Stimulated activated CD8-positive, alpha-beta memory T cell treated with anti-CD3 and anti-CD28 coated beads, Interleukin-12 subunit alpha, Interleukin-12 subunit beta, amount 100 ng/mL, for 1 hour (primary cell): ENCODE measurements around the gene TMEM132E.

ENCODE experiments used
- DNase-seq: peaks from one replicate; pipeline ENCODE4 v3.0.0-alpha.2; 2020; ENCODE audit warnings: low read depth

Gene TMEM132E

DNA sequence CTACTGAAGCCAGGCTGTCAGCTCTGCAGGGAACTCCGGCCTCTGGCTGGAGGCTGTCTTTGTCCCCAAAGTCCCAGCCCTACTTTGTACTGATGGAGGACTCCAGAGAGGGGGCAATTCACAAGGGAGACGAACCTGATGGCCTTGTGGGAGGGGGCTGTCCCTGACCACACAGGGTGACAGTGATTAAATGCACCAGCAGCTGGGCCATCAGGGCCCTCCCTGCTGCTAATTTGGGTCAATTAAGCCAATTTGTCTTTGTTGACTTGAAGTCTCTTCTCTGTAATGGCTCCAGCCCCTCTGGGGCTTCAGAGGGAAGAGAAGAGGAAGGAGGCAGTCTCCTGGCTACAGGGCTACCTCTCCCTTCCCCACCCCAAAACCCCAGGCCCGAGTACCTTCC, 22.0 kb downstream of the TMEM132E start:
- no peak for DNase-seq

DNA sequence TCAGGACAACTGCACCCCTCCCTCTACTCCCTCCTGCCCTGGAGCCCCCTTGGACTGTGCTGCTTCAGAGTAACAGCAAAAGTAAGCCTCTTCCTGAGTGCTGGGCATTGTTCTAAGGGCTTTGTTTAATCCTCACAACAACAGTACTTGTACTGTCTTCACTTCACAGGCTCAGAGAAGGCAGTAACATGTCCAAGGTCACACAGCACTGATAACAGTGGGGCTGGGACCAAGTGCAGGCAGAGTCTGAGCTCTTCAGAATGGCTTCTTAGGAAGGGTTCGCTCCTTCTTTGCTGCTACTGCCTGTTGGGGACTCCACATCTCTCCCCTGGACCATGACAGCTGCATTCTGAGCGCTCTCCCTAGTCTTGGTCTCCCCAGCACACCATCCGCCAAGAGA, 24.6 kb downstream of the TMEM132E start:
- DNase-seq = no peak

DNA sequence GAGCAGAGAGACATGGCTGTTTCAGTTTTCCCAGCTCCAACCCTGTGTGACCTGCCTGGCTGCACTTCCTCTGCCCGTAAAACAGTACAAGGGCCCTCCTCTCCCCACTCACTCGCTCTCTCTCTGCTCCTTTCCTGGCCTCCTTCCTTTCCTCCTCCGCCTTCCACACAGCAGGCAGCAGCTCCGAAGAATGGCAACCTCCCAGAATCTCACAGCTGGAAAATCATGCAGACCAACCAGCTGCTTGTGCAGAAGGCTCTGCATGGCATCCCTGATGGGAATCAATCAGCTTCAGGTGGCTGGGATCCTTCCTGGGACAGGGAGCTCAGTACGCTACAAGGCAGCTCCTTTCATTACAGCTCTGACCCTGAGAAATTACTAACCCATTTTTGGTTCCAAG, 27.4 kb downstream of the TMEM132E start:
- no peak for DNase-seq

DNA sequence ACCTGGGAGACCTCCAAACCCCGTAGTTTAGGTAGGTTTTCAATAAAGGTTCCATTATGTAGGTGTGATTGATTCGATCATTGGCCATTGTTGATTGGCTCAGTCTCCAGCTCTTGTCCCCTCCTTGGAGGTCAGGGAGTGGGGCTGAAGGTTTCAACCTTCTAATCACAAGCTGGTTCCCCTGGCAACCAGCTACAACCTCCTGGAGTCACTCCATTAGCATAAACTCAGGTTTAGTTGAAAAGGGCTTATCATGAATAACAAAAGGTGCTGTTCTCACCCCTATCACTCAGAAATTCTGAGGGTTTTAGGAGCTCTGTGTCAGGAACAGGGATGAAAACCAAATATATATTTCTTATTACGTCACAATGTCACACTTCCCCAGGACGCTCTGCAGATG, 28.5 kb downstream of the TMEM132E start:
- no peak for DNase-seq

DNA sequence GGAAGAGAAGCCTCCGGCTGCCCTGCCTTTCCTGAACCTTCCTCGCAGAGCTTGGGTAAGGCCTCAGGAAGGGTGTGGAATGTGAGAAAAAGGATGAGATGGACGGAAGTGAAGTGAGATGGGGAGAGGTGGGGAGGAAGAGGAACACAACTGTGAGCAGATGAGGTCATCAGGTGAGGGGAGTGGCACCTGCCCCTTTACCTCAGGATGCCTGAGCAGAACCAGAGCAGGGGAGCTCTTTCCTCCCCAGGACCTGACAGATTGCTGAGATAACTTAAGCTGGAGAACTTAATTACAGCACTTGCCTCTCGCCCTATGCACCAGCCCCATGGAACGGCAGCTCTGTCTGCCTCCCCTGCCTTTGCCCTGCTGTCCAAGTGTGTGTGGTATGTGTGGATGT, 29.8 kb downstream of the TMEM132E start:
- no peak for DNase-seq

DNA sequence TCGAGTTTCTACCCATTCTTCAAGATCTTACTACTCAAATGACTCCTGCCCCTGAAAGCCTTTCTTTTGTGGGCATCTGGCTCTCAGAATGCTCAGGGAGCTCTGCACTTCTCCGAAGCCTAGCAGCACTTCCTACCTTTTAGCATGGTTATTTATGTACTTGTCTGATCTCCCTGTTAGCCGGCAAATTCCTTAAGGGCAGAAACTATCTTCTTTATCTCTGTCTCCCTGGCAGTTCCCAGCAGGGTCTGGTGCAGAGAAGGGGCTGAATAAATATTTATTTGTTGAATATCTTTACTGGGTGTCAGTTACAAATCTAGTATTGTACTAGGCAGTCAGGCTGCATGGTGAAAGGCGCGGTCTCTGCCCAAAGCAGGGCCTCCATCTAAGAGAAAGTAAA, 30.7 kb downstream of the TMEM132E start:
- DNase-seq = no peak

DNA sequence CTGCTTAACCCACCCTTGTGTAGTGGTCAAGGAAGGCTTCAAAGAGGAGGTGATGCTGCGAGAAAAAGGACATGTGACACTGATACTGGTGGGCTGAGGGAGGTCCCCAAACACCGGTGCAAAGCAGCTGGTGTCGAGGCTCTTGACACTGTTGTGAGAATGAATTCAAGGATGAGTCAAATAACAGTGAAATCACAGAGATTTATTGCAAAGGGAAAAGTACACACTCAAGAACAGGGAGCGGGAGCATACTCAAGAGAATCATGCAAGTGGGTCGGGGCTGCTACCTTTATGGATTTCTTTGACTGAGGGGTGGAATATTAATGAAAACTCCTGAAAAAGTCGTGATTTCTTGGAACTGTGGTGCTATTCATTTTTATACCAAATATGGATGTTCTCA, 31.1 kb downstream of the TMEM132E start:
- DNase-seq = no peak

DNA sequence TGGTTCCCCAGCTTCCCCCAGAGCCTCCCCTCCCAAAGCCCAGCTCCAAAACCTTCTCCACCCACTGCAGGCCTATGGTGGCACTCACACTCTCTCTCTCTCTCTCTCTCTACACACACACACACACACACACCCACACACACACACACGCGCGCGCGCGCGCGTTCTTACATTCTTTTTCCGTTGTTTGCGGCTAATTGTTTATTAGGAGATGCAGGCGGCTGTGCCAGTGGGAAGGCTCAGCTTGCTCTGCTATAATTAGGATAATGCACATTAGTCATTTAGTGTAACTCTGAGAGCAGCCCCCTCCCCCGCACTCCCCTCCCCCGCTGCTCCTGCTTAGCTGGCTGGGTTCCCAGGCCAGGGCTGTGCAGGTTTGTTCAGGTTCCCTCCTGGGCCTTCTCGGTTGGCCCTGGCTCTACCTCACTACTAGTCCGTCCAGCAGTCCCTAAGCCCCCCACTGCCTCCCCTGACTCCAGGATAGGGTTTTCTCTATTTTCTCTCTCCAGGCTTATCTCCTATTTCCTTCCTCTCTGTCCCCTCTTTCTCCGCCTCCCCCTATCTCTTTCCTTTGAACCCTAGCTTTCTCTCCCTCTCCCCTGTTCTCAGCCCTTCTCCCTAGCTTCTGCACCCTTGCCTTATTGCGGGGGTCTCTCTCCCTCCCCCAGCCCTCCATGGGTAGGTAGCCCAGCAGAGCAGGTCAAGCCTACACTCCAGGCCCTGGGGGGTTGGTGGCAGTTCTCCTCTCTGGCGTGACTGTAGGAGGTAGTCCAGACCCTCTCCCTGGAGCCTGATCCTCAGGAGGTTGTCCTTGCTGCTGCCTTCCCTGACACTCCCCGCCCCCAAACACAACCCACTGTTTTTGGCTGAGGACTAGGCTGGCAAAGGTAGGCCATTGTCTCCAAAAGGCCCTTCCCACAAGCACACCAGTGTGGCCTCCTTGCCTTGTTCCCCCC, 34.0 kb downstream of the TMEM132E start:
- no peak for DNase-seq

DNA sequence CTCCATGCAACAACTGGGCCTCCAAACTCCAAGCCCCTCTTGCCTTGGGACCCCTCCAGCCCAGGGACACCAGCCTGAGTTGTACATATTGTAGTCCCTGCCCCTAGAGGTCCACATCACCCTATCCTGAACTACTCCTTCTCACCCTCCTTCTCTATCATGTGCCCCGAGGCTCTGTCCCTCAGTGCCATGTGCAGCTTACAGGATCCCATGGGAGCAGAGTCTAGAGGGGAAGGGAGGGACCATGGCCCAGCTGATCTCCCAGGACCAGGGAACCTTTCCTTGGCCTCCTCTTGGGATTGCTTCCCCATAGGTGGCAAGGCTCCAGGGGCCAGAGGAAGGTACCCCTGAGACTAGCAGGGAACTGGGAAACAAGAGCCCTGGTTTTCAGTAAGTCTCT, 35.3 kb downstream of the TMEM132E start:
- no peak for DNase-seq

DNA sequence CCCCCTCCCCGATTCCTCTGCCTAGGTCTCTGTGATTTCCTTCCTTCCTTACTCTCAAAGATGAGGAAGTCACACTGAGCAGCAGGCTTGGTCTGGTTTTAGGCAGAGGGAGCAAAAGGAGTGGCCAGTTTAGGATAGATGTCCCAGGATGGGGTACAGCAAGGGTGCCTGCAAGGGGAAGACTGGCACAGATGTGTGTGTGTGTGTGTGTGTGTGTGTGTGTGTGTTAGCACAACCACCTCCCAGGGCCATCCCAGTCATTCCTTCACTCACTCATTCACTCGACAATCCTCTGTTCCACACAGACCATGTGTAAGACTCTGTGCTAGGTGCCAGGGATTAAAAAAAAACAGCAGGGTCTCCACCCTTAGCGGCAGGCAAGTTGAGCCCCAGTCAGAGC, 35.9 kb downstream of the TMEM132E start:
- no peak for DNase-seq

DNA sequence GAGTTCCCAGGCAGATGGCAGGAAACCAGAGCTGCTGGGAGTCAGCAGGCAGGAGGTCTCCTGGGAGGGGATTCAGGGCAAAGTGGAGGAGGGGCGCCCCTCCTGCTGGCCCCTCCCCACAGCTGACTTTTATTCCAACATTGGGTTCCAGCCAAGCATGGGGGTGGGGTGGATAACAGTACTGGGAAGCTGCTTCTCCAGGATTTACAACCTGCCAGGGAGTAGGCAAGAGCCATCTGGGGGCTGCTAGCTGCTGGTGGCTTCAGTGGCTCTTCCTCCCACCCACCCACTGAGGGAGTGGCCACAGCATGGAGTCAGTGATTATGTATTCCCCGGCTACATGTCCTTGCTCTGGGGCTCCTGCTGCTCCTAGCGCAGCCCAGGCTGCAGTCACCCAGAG, 36.8 kb downstream of the TMEM132E start:
- DNase-seq = no peak

DNA sequence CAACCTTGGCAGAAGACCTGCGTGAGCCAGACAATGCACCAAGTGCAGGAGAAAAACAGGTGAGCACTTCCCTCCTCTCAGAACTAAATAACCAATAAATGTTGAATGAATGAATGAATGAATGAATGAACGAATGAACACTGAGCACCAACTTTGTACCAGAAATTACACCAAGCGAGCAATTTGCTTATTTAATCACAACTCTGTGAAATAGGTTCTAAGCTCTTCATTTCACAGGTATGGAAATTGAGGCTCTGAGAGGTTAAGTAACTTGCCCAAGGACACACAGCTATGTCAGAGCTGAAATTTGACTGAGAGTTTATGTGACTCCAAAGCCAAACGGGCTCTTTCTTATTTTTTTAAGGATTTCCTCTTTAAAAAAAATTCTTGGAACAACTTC, 38.0 kb downstream of the TMEM132E start:
- no peak for DNase-seq

DNA sequence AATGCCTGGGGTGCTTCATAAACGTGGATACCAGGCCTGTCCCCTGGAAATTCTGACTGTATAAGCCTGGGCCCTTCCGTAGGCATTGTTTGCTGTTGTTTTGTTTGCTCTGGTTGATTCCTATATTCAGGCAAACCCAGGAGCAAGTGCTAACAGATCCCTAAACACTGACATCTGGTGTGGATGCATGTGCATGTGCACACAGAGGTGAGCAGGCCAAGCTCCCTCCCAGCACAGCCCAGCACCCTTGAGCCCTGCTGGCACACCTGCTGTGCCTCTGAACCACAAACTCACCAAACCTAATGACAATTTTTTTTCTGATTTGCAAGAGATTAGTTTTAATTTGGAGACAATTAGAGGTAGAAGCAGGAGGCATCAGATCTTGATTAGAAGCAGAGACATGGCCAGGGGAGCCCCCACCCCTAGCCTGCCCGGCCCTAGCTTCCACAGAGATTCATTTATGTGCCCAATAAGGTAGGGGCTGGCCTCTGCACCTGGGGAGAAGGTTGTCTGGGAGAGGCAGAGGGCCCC, 40.4 kb downstream of the TMEM132E start:
- no peak for DNase-seq

DNA sequence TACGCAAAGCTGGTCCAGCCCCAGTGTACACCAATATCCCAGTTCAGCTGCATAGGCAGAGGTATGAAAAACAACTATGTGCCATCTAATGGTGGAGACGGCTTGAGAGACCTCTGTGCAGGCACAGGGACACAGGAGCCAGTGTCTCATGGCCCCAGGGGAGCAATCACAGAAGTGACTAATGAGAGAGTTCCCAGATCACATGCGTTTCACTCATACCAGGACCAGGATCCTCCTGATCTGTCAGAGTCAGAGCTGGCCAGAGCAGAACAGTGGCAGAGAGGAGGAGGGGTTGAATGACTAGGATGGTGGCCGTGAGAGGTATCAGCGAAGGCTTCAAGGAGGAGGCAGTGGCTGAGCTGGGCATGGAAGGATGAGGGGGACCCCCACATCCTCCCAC, 41.1 kb downstream of the TMEM132E start:
- no peak for DNase-seq

DNA sequence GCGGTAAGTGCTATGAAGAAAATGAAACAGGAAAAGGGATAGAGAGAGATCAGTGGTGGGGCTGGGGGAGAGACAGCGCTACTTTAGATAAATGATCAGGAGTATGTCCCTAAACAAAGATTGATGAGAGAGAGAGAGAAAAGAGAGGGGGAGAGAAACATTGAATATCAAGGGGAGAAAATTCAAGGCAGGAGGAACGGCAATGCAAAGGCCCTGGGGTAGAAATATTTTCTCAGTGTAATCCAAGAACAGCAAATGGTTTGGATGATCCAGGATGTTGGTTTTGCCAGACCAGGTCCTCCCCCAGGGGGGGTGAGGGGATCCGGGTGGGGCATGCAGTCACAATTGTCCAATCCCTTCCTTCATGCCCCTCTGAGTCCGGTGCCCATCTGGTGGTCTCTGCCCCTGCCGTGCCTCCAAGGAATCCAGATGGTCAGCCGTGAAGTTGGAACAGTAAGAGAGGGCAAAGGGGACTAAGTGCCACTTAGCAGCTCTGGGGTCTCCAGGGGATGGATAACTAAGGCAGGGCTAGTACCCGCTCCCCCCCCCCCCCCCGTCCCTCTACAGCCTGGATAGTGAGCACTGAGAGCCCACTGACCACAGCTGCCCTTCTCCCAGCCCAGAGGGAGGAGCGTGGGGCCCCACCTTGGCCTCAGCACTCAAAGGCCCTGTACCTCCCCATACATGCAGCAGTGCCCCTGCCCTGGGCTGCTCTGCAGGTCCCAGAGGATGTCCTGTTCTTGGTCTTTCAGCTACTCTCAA, 43.7 kb downstream of the TMEM132E start:
- DNase-seq = no peak

DNA sequence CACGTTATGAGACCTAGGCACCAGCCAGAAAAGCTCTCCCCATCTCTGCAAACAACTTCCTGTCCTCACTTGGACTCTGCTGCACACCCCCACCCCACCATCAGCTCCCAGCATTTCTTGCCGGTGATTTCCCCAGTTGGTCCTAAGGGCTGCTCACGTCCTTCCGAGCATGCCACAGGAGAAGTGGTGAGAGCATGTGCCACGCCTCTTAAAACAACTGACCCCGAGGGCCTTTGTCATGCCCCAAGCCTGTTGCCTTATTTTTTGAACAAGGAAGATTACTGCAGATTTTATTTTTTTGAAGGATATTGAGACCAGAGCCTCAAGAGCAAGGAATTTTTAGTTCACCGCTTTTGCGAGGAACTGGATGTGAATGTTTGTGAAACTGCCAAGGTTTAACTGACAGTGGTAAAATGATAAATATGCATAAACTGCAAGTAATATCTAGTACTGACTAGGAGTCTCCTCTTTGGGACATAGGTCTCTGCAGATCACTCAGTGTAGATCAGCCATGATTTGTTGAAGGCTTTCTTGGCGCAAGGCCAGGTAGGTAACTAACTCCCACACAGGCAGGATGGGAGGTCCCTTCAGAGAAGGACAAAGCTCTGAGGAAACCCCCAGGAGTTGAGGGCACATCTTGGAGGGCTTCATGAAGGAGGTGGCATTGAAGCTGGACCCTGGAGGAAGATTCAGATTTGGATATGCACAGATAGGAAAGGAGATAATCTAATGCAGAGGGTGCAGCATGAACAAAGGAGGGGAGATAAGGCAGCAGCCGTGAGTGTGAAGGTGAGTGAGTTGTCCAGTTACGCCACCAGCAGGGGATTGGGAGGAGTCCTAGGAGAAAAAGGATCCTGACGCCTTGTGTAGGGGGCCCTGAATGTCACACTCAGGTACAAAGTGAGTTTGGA, 44.7 kb downstream of the TMEM132E start:
- no peak for DNase-seq

DNA sequence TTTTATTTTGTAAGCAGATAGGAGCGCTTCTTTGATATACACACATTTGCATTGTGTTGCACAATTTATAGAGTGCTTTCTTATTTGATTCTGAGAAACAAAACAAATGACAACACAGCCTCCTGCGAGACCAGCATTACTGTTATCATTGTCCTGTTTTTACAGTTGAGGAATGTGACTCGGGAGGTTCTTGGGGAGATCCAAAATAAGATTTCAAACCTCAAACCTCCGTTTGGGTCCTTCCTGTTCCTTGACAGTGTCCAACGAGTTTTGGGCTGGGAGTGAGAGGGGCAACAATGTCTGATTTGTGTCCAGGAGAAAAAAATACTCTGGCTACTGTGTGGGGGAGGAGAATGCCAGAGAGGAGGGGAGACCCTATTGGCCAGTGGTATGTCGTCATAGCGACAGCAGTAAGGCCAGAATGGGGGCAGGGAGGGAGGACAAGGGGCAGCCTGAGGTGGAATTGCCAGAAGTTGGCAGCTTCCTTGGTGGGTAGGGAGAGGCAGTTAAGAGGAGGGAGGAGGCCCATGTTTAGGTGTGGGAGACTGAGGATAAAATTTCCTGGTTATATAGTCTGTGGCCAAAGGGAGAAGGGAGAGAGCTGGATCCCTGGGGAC, 45.5 kb downstream of the TMEM132E start:
- DNase-seq = no peak

DNA sequence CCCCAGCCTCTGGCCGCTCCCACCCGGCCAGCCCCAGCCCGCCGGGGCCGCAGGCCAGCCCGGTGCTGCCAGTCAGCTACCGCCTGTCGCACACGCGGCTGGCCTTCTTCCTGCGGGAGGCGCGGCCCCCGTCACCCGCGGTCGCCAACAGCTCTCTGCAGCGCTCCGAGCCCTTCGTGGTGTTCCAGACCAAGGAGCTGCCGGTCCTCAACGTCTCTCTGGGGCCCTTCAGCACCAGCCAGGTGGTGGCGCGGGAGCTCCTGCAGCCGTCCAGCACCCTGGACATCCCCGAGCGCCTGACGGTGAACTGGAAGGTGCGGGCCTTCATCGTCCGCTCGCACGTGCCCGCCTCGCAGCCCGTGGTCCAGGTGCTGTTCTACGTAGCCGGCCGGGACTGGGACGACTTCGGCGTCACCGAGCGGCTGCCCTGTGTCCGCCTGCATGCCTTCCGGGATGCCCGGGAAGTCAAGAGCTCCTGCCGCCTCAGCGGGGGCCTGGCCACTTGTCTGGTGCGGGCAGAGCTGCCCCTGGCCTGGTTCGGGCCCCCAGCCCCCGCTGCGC, 46.8 kb downstream of the TMEM132E start:
- no peak for DNase-seq

DNA sequence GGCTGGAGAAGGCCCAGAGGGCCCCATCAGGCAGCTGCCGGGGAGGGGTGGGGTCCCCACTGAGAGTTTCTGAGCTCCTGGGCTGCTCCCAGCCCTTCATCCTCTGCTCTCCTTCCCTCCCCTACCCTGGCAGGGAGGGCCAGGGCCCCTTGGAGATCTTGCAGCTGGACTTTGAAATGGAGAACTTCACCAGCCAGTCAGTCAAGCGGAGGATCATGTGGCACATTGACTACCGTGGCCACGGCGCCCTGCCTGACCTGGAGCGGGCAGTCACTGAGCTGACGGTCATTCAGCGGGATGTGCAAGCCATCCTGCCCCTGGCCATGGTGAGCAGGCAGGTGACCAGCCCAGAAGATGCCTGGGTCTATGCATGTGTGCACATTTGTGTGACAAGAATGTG, 49.5 kb downstream of the TMEM132E start:
- DNase-seq = no peak

DNA sequence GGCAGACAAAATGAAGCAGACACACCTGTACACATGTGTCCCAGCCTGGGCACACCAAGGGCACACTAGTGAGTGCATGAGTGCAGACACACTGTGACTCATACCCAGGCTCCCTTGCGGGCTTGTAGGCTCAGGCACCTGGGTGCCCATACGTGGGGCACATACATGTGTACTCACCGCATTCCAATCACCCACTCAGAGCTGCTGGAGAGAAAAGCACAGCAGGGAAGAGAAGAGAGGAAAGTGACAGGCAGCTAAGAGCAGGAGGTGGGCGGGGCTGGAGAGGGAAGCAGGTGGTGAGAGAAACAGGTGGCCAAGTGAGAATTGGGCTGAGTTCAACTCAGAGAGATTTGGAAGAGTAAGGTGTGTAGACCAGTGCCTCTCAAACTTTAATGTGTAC, 54.0 kb downstream of the TMEM132E start:
- no peak for DNase-seq

DNA sequence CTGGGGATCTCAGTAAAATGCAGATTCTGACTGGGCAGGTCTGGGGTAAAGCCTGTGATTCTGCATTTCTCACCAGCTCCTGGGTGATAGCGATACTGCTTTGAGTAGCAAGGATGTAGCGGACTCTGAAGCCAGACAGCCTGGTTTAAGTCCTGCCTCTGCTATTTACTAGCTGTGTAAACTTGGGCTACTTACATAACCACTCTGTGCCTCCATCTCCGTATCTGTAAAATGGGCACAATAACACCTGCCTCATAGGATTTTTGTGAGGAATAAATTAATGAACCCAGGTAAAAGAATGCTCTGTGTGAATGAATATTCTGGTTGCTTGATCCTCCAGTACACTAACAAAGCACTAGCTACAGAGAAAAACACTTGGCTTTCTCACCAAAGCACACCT, 54.4 kb downstream of the TMEM132E start:
- DNase-seq = no peak
